Breast epithelium (tissue), 4 donors: ENCODE results near the gene ATG2A. TPM values are rescaled to one million over a fixed set of nuclear protein-coding genes. Genes with fewer than 3 reads are reported as not detected.

Experiments
- DNase-seq, 2 donors: peaks; one replicate each; pipeline ENCODE4 v3.0.0-alpha.2; 2019; ENCODE audit warnings: low spot score in 2 of 2
- H3K27ac ChIP-seq, 2 donors: fragments of 200-600 bp; sonication (generic) in 1 of 2; one replicate each; pipeline ENCODE4 v1.5.1; 2016 to 2019; ENCODE audit warnings: mild to moderate bottlenecking in 1 of 2
- H3K27me3 ChIP-seq, 2 donors: fragments of 200-600 bp; sonication (generic) in 1 of 2; one replicate each; pipeline versions ENCODE4 v1.5.1 to v1.6.0; 2017 to 2019; ENCODE audit warnings: control low read depth in 1 of 2, mild to moderate bottlenecking in 1 of 2
- H3K36me3 ChIP-seq: fragments of 200-600 bp; one replicate; pipeline ENCODE4 v1.5.1; 2019
- H3K4me1 ChIP-seq, 2 donors: fragments of 200-600 bp; sonication (generic); one replicate each; pipeline ENCODE4 v1.5.1; 2016 to 2019; ENCODE audit warnings: control low read depth in 1 of 2
- H3K4me3 ChIP-seq, 3 donors: fragments of 200-600 bp; sonication (generic); 1 replicate in 2 of 3; 2 replicates in 1 of 3; pipeline ENCODE4 v1.5.1; 2016 to 2019; ENCODE audit warnings: mild to moderate bottlenecking in 3 of 3, moderate library complexity in 2 of 3
- H3K9me3 ChIP-seq, 2 donors: fragments of 200-600 bp; sonication (generic) in 1 of 2; one replicate each; pipeline ENCODE4 v1.5.1; 2016 to 2019; ENCODE audit warnings: control low read depth in 1 of 2
- CTCF ChIP-seq, 3 donors: fragments of 450-650 bp; IDR thresholded peaks; one replicate each; pipeline ENCODE4 v1.5.1; 2016 to 2017; ENCODE audit warnings: antibody characterized with exemption in 3 of 3, mild to moderate bottlenecking in 3 of 3, moderate library complexity in 3 of 3
- POLR2A ChIP-seq: fragments of 450-650 bp; IDR thresholded peaks from one replicate; pipeline ENCODE4 v1.6.1; 2016; ENCODE audit warnings: antibody characterized with exemption, mild to moderate bottlenecking, moderate library complexity
- POLR2AphosphoS5 ChIP-seq, 3 donors: sonication (generic); formaldehyde crosslinking; IDR thresholded peaks; one replicate each; pipeline ENCODE4 v1.6.1; 2017; ENCODE audit warnings: antibody characterized with exemption in 3 of 3
- intact Hi-C: fragments of 100-400 bp; cut with DNase I; formaldehyde crosslinking; loops from one replicate; pipeline ENCODE4 v1.15.1; 2023; ENCODE audit warnings: low total_unique reads
- total RNA-seq, 3 donors: library from RNA; depleted of rRNA; stranded (reverse); fragments of >200 nt; gene quantifications; one replicate each; pipeline ENCODE4 v1.1.0, GENCODE V29; 2016

The ATG2A gene
- total RNA-seq, 3 donors from 2014 or later = 20.0 to 22.1 (median 21.2) TPM

GRCh38 chr11:64908766-64909165, 8.2 kb downstream of the ATG2A start:
- Histone ChIP-seq H3K4me3 (no peak overlapping the region), H3K9me3 (no peaks in the 10 kb centered on the region), H3K27ac (no peak overlapping the region), H3K4me1 (no peaks in the 10 kb centered on the region), H3K36me3 (peaks cover 22% of the 10 kb centered on the region), H3K27me3 (no peaks in the 10 kb centered on the region)
- TF ChIP-seq POLR2A (no peak), POLR2AphosphoS5 (IDR thresholded peaks at IDR 0.05) (no peak), CTCF (IDR thresholded peaks at IDR 0.05) (no peak)
- intact Hi-C loops = no loop called here
- no peak for DNase-seq

- Histone ChIP-seq H3K27me3 (no peaks in the 10 kb centered on the region), H3K4me1 (no peaks in the 10 kb centered on the region), H3K9me3 (no peaks in the 10 kb centered on the region), H3K27ac (no peak overlapping the region), H3K4me3 (no peak overlapping the region), H3K36me3 (peaks cover 25% of the 10 kb centered on the region)
- intact Hi-C loops = no loop called here
- no peak for DNase-seq
- no peak for TF ChIP-seq POLR2AphosphoS5 (IDR thresholded peaks at IDR 0.05)
- no peak for TF ChIP-seq POLR2A
- no peak for TF ChIP-seq CTCF (IDR thresholded peaks at IDR 0.05)
These were observed 10.7 kb downstream of the ATG2A start for GRCh38 chr11:64906314-64906635.

- no peaks in the 10 kb centered on the region for H3K27me3 ChIP-seq
- no peaks in the 10 kb centered on the region for H3K9me3 ChIP-seq
- H3K27ac ChIP-seq = no peak overlapping the region
- H3K4me3 ChIP-seq = no peak overlapping the region
- DNase-seq = no peak
- intact Hi-C loops = no loop called here
- TF ChIP-seq POLR2A (no peak), CTCF (IDR thresholded peaks at IDR 0.05) (no peak), POLR2AphosphoS5 (IDR thresholded peaks at IDR 0.05) (no peak)
- peaks cover 19% of the 10 kb centered on the region for H3K36me3 ChIP-seq
- no peaks in the 10 kb centered on the region for H3K4me1 ChIP-seq
These were observed 11.3 kb downstream of the ATG2A start for GRCh38 chr11:64905516-64906313.

GRCh38 chr11:64903291-64903833, 13.6 kb downstream of the ATG2A start:
- TF ChIP-seq POLR2AphosphoS5 (IDR thresholded peaks at IDR 0.05) (no peak), CTCF (IDR thresholded peaks at IDR 0.05) (no peak), POLR2A (no peak)
- Histone ChIP-seq H3K27me3 (no peaks in the 10 kb centered on the region), H3K9me3 (no peaks in the 10 kb centered on the region), H3K36me3 (peaks cover 14% of the 10 kb centered on the region), H3K4me1 (no peaks in the 10 kb centered on the region), H3K27ac (no peak overlapping the region), H3K4me3 (no peak overlapping the region)
- intact Hi-C loops = no loop called here
- no peak for DNase-seq

- intact Hi-C loops = no loop called here
- no peak for TF ChIP-seq POLR2AphosphoS5 (IDR thresholded peaks at IDR 0.05)
- TF ChIP-seq POLR2A = no peak
- TF ChIP-seq CTCF (IDR thresholded peaks at IDR 0.05) = no peak
- Histone ChIP-seq H3K4me1 (no peaks in the 10 kb centered on the region), H3K36me3 (peaks cover 14% of the 10 kb centered on the region), H3K4me3 (no peak overlapping the region), H3K27me3 (no peaks in the 10 kb centered on the region), H3K9me3 (no peaks in the 10 kb centered on the region), H3K27ac (no peak overlapping the region)
- no peak for DNase-seq
These were observed 14.7 kb downstream of the ATG2A start for GRCh38 chr11:64902102-64902900.
